ENCODE measurements around the gene DUS4L.
"Not testable (repeated sequence)": the region's sequence is repeated elsewhere in the genome, so short reads cannot be mapped to it uniquely, and the experiment has no call there.

DUS4L gene

GRCh38 chr7:107563775-107564552 lies at the start of gene DUS4L, which contains the start of gene COG5:
DUS4L (plus strand) TSS chr7:107563971; CDS start chr7:107567071, 3,100 bp downstream.
COG5 (minus strand) TSS chr7:107563920; CDS start chr7:107563896, 24 bp downstream.
- peaks cover 18% of the 10 kb centered on the region for H3K36me3 ChIP-seq (ENCODE audit: insufficient read depth, insufficient read length, low read length)
- no peaks in the 10 kb centered on the region for H3K9me3 ChIP-seq (ENCODE audit: insufficient read depth, low read length)
- H3K9ac ChIP-seq (ENCODE audit: insufficient read length, low read depth) = peak within 1 kb of the TSS; percentile 90
- H3K4me1 ChIP-seq (ENCODE audit: insufficient read depth, insufficient read length) = no peaks in the 10 kb centered on the region
- DNase-seq (ENCODE audit: low read depth, low spot score) = peak; percentile 75
- peak within 1 kb of the TSS; percentile 86 for H3K4me3 ChIP-seq (ENCODE audit: insufficient read length, low read depth)
- TF ChIP-seq SUZ12 (IDR thresholded peaks at IDR 0.05; ENCODE audit: extremely low read depth, insufficient read depth, insufficient read length) = no peak
- peak; percentile 48 for TF ChIP-seq YY1 (IDR thresholded peaks at IDR 0.05; ENCODE audit: insufficient read depth, insufficient read length)
- H3K27me3 ChIP-seq (ENCODE audit: insufficient read depth, insufficient read length) = no peaks in the 10 kb centered on the region

- H3K36me3 ChIP-seq (ENCODE audit: insufficient read depth, insufficient read length, low read length) = peaks cover 9% of the 10 kb centered on the region
- no peaks in the 10 kb centered on the region for H3K4me1 ChIP-seq (ENCODE audit: insufficient read depth, insufficient read length)
- H3K27me3 ChIP-seq (ENCODE audit: insufficient read depth, insufficient read length) = no peaks in the 10 kb centered on the region
- no peaks in the 10 kb centered on the region for H3K9me3 ChIP-seq (ENCODE audit: insufficient read depth, low read length)
- DNase-seq (ENCODE audit: low read depth, low spot score) = no peak
- TF ChIP-seq YY1 (IDR thresholded peaks at IDR 0.05; ENCODE audit: insufficient read depth, insufficient read length) (no peak), SUZ12 (IDR thresholded peaks at IDR 0.05; ENCODE audit: extremely low read depth, insufficient read depth, insufficient read length) (no peak), ZNF274 (IDR thresholded peaks at IDR 0.05; ENCODE audit: low read depth, low read length) (no peak)
- no peak overlapping the region for H3K9ac ChIP-seq (ENCODE audit: insufficient read length, low read depth)
- no peak overlapping the region for H3K4me3 ChIP-seq (ENCODE audit: insufficient read length, low read depth)
Observed at GRCh38 chr7:107526672-107527071, 37.1 kb upstream of the DUS4L start.

- H3K4me3 ChIP-seq (ENCODE audit: insufficient read length, low read depth) = no peak overlapping the region
- H3K9ac ChIP-seq (ENCODE audit: insufficient read length, low read depth) = no peak overlapping the region
- TF ChIP-seq YY1 (IDR thresholded peaks at IDR 0.05; ENCODE audit: insufficient read depth, insufficient read length) = no peak
- no peak for TF ChIP-seq SUZ12 (IDR thresholded peaks at IDR 0.05; ENCODE audit: extremely low read depth, insufficient read depth, insufficient read length)
- no peak for TF ChIP-seq ZNF274 (IDR thresholded peaks at IDR 0.05; ENCODE audit: low read depth, low read length)
- H3K27me3 ChIP-seq (ENCODE audit: insufficient read depth, insufficient read length) = no peaks in the 10 kb centered on the region
- H3K36me3 ChIP-seq (ENCODE audit: insufficient read depth, insufficient read length, low read length) = peaks cover 9% of the 10 kb centered on the region
- no peaks in the 10 kb centered on the region for H3K9me3 ChIP-seq (ENCODE audit: insufficient read depth, low read length)
- DNase-seq (ENCODE audit: low read depth, low spot score) = no peak
- no peaks in the 10 kb centered on the region for H3K4me1 ChIP-seq (ENCODE audit: insufficient read depth, insufficient read length)
Observed at GRCh38 chr7:107527196-107527595, 36.6 kb upstream of the DUS4L start.

GRCh38 chr7:107528461-107528860 lies 35.3 kb upstream of the DUS4L start:
- no peak for TF ChIP-seq YY1 (IDR thresholded peaks at IDR 0.05; ENCODE audit: insufficient read depth, insufficient read length)
- TF ChIP-seq ZNF274 (IDR thresholded peaks at IDR 0.05; ENCODE audit: low read depth, low read length) = no peak
- no peak for TF ChIP-seq SUZ12 (IDR thresholded peaks at IDR 0.05; ENCODE audit: extremely low read depth, insufficient read depth, insufficient read length)
- no peak overlapping the region for H3K9ac ChIP-seq (ENCODE audit: insufficient read length, low read depth)
- no peak overlapping the region for H3K4me3 ChIP-seq (ENCODE audit: insufficient read length, low read depth)
- H3K36me3 ChIP-seq (ENCODE audit: insufficient read depth, insufficient read length, low read length) = peaks cover 9% of the 10 kb centered on the region
- H3K9me3 ChIP-seq (ENCODE audit: insufficient read depth, low read length) = no peaks in the 10 kb centered on the region
- H3K27me3 ChIP-seq (ENCODE audit: insufficient read depth, insufficient read length) = no peaks in the 10 kb centered on the region
- H3K4me1 ChIP-seq (ENCODE audit: insufficient read depth, insufficient read length) = no peaks in the 10 kb centered on the region
- DNase-seq (ENCODE audit: low read depth, low spot score) = peak; percentile 5

- no peak for TF ChIP-seq YY1 (IDR thresholded peaks at IDR 0.05; ENCODE audit: insufficient read depth, insufficient read length)
- Histone ChIP-seq H3K27me3 (ENCODE audit: insufficient read depth, insufficient read length) (no peaks in the 10 kb centered on the region), H3K4me1 (ENCODE audit: insufficient read depth, insufficient read length) (no peaks in the 10 kb centered on the region), H3K36me3 (ENCODE audit: insufficient read depth, insufficient read length, low read length) (peaks cover 9% of the 10 kb centered on the region), H3K9me3 (ENCODE audit: insufficient read depth, low read length) (no peaks in the 10 kb centered on the region), H3K9ac (ENCODE audit: insufficient read length, low read depth) (no peak overlapping the region), H3K4me3 (ENCODE audit: insufficient read length, low read depth) (no peak overlapping the region)
- DNase-seq (ENCODE audit: low read depth, low spot score) = no peak
Observed at GRCh38 chr7:107530751-107531150, 33.0 kb upstream of the DUS4L start.

- no peaks in the 10 kb centered on the region for H3K9me3 ChIP-seq (ENCODE audit: insufficient read depth, low read length)
- H3K4me3 ChIP-seq (ENCODE audit: insufficient read length, low read depth) = no peak overlapping the region
- H3K36me3 ChIP-seq (ENCODE audit: insufficient read depth, insufficient read length, low read length) = no peaks in the 10 kb centered on the region
- H3K27me3 ChIP-seq (ENCODE audit: insufficient read depth, insufficient read length) = no peaks in the 10 kb centered on the region
- H3K9ac ChIP-seq (ENCODE audit: insufficient read length, low read depth) = no peak overlapping the region
- H3K4me1 ChIP-seq (ENCODE audit: insufficient read depth, insufficient read length) = no peaks in the 10 kb centered on the region
- no peak for DNase-seq (ENCODE audit: low read depth, low spot score)
- no peak for TF ChIP-seq ZNF274 (IDR thresholded peaks at IDR 0.05; ENCODE audit: low read depth, low read length)
- TF ChIP-seq SUZ12 (IDR thresholded peaks at IDR 0.05; ENCODE audit: extremely low read depth, insufficient read depth, insufficient read length) = no peak
- TF ChIP-seq YY1 (IDR thresholded peaks at IDR 0.05; ENCODE audit: insufficient read depth, insufficient read length) = no peak
Observed at GRCh38 chr7:107534139-107534538, 29.6 kb upstream of the DUS4L start.

- H3K4me3 ChIP-seq (ENCODE audit: insufficient read length, low read depth); H3K4me1 ChIP-seq (ENCODE audit: insufficient read depth, insufficient read length); H3K9me3 ChIP-seq (ENCODE audit: insufficient read depth, low read length); H3K27me3 ChIP-seq (ENCODE audit: insufficient read depth, insufficient read length); H3K36me3 ChIP-seq (ENCODE audit: insufficient read depth, insufficient read length, low read length); DNase-seq (ENCODE audit: low read depth, low spot score); H3K9ac ChIP-seq (ENCODE audit: insufficient read length, low read depth): not testable (repeated sequence)
Observed at GRCh38 chr7:107537228-107537627, 26.5 kb upstream of the DUS4L start.

Data from NT2/D1 (cell line).